Esophagus mucosa (tissue), 1 donor: ENCODE data around the gene TNFAIP2. TPM values are rescaled to one million over a fixed set of nuclear protein-coding genes. Genes with fewer than 3 reads are reported as not detected.

ENCODE experiments used
- ATAC-seq: fragments of 200-7000 bp; cut with Tn5 transposase; one replicate; pipeline ENCODE4 v1.9.1; 2020
- total RNA-seq: library from RNA; stranded (reverse); gene quantifications from one replicate; pipeline ENCODE4 v1.2.4, GENCODE V29; 2023
- donor health status: DM: yes; HTN: yes; CAD: no.

Gene TNFAIP2
- total RNA-seq, 1 donor from 2014 or later: 85.3 TPM

DNA sequence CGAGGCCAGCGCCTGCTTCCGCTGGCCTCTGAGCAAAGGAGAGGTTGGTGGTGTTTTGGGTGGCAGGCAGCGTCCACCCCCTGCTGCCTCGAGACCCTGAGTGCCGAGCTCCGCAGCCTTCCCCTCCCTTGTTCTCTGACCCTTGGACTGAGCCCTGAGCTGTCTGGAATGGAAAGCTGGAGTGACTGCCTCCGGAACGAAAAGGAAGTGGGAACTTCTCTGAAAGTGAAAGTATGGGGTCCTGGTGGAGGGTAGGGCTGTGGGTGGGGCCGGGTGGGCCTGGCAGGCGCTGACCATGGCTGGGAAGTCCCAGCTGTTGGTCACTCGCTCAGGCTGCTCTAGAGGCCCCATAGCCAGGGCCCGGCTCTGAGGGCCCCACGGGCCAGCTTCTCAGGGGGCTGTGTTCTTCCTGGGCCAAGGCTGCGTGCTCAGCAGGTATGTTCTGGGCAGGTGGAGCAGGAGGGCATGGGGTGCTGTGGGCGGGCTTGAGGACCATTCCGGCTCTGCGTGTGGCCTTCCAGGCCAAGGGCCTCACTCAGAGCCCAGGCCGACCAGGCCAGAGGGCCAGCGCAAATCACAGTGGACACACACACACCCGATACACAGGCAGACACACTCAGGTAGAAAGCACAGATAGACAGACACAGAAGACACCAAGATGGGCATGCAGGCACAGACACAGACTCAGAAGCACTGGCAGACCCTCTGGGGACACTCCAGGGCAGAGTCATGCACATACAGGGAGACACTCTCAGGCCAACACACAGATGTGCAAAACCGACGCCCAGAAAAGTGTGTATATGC is 28.7 kb upstream of the TNFAIP2 start, which contains the start of gene EXOC3L4:
Gene EXOC3L4, plus strand, starts transcription at position 320 of the 804 bp plus-strand sequence. CDS start 5,495 bp downstream, outside the sequence.
- no peak for ATAC-seq

- no peak for ATAC-seq
Measured at GRCh38 chr14:103095210-103095778, 28.0 kb upstream of the TNFAIP2 start.

DNA sequence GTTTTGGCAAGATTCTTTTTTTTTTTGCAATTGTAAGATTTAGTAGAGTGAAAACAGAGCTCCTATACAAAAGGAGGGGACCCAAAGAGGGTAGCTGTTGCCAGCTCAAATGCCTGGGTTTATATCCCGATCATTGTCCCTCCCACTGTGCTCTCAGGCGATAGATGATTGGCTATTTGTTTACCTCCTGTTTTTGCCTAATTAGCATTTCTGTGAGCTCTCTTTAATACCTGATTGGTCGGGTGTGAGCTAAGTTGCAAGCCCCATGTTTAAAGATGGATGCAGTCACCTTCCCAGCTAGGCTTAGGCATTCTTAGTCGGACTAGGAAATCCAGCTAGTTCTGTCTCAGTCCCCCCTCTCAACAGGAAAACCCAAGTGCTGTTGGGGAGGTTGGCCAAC is 26.9 kb upstream of the TNFAIP2 start:
- no peak for ATAC-seq

DNA sequence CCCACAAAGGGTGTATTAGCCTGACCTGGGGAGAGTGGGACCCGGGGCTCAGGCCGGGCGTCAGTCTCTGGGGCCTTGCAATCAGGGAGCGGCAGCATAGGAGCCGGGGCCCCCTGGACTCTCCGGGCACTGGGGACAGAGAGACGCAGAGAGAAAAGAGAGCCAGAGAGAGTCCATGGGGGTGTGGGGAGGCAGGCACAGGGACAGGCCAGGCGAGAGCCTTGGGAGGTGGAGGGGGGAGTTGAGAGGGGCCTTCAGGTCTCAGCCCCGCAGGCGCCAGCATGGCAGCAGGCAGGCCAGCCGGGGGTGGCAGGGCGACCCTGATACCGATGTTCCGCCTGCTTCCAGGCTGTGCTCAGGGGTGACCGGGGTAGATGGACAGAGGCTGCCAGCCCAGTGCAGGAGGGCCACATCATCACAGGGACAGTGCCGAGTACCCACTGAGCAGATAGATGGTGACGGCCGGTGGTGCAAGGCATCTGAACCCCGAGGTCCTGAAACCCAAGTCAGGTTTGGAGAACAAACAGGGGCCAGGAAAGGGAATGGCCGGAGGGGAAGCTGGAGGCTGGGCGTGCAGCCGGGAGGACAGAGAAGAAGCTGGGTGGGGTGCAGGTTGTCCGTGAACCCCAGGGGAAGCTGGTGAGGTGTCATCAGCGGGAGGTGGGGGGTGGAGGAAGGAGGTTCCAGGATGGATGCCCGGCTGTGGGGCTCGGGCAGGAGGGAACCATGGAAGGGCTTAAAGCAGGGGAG is 25.8 kb upstream of the TNFAIP2 start:
- no peak for ATAC-seq

GRCh38 chr14:103097994-103098957 is 25.0 kb upstream of the TNFAIP2 start:
- no peak for ATAC-seq

DNA sequence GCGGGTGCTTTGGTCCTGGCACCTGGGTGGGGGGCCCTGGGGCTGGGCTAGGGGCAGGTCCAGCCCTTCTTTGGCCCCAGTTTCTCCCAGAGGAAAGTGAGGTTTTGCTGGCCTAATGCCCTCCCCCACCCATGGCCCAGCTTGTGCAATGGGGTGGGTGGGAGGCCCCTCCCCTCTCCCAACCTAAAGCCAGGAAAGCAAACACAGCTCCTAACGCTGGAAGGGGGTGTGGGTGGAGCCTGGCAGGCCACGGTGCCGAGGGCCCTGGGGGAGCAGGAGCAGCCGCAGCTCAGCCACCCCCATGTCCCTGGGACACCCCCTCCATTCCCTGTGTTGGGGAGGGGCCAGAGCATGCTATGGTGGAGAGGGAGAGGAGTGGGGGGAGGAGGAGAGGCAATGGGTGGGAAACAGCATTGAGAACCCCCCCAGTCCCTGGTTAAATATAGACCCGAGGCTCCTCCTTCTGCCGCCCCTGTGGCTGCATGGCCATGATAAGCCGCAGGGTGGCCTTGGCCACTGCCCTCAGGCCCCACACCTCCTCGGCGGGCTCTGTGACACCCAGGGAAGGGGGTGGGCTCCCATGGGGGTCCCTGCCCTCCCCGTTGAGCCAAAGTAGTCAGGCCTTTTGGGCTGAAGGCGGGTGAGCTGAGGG is 24.1 kb upstream of the TNFAIP2 start:
- ATAC-seq: no peak

DNA sequence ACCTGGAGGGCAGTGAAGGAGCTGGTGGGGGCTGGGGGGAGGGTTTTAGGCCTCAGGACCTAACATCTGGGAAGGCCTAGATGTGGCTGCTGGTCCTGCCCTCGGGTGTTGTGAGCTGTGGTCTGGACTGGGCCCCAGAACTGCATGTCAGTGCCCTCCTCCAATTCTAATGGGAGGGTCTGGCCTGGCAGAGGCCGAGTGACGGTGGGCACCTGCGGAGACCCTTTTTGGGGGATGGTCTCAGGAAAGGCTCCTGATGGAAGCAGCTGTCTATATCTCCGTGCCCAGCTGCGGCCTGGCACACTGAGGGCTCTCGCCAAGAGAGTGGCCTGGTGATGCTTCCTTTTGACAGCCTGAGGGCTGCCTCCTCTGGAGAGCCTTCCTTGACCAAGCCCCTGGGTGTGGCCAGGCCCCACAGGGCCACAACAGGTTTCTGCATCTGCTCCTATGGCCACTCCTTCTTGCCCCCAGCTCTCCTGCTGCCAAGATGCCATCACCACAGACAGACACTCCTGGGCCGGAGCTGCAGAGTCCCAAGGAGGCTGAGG is 23.5 kb upstream of the TNFAIP2 start:
- no peak for ATAC-seq

DNA sequence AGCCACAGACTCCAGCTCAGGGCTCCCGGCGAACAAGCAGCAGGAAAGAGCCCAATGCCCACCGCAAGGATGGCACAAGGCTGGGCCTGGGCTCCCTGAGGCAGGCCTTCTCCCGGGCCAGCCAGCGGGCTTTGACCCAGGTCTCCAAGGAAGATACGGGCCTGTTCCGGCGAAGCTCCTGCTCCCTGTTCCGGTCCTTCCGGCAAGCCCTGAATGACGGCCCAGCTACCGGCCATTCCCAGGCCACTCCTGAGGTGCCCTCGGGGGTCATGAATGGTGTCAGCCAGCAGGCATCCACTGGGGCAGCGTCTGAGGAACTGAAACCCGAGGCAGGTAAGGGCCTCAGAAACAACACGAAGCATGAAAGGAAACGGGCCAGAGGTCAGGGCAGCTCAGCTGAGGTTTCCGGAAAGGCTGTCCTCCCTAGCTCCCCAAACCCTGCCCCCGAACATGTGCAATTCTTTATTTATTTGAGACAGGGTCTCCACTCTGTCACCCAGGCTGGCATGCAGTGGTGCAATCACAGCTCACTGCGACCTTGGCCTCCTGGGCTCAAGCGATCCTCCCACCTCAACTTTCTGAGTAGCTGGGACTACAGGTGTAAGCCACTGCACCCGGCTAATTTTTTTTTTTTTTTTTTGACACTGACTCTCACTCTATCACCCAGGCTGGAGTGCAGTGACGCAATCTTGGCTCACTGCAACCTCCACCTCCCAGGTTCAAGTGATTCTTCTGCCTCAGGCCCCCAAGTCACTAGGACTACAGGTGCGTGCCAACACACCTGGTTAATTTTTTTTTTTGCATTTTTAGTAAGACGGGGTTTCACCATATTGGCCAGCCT is 22.8 kb upstream of the TNFAIP2 start:
- no peak for ATAC-seq

DNA sequence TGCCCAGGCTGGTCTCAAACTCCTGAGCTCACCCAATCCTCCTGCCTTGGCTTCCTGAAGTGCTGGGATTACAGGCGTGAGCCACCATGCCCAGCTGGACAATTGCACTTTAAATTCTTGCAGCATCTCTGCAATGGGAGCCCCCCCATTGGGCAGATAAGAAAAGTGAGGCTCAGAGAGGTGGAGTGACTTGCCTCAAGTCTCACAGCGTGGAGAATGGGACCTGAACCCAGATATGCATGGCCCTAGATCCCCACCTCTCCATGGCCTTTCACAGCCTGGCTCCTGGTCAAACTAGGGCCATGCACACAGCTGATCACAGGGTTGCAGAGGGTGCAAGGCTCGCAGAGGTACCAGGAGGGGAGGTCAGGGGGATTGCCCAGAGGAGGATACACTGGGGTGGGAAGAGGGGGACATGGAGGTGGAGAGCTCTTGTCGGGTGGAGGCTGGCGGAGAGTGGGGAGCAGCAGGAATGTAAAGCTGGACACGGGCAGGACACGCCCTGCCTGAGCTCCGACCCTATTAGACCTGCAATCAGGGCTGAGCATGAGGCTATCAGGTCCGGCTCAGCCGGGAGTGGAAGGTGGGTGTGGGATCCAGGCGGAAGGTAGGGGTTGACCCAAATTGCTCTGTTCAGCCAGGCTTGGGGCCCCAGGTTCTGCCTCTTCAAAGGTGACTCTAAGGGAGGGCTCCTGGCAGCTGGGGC is 21.9 kb upstream of the TNFAIP2 start:
- ATAC-seq: no peak

DNA sequence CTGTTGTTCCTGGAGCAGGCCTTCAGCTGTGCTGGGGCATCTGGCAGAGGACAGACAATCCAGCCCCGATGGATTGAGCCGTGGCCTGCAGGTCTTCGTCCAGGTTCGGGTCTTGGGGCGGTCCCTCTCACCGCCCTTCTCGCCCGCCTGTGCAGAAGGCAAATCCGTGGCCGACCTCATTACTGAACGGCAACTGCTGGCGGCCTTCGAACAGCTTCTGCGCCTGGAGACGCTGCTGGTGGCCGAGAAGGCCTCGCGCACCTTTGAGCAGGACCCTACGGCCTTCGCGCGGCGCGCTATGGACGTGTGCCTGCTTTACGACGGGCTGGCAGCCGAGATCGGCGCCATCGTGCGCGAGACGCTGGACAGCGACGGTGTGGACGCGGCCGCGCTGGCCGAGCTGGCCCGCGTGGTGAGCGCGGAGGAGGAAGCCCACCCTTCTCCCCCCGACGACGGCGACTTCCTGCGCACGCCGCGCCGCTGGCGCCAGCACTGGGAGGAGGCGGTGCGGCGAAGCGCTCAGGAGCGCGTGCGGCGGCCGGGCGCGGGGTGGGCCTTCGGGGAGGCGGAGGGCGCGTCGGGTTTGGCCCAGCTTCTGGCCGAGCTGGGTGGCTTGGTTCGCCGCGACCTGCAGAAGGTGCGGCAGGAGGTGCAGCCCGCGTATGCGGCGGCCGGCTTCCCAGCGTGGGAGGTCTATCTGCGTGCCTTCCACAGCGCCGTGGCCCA is 21.1 kb upstream of the TNFAIP2 start:
- no peak for ATAC-seq

- ATAC-seq: no peak
Measured at GRCh38 chr14:103102689-103103260, 20.5 kb upstream of the TNFAIP2 start.

- peak; percentile 48 for ATAC-seq
Measured at GRCh38 chr14:103103461-103104388, 19.5 kb upstream of the TNFAIP2 start.

- ATAC-seq: no peak
Measured at GRCh38 chr14:103104389-103104653, 18.9 kb upstream of the TNFAIP2 start.

GRCh38 chr14:103104654-103105452 is 18.4 kb upstream of the TNFAIP2 start:
- ATAC-seq: peak; percentile 77

- no peak for ATAC-seq
Measured at GRCh38 chr14:103105580-103106150, 17.6 kb upstream of the TNFAIP2 start.

- ATAC-seq: no peak
Measured at GRCh38 chr14:103107455-103107854, 15.8 kb upstream of the TNFAIP2 start.
